GM21528 (cell line): ENCODE measurements around the gene SLC25A27.
"Not testable (repeated sequence)": the region's sequence is repeated elsewhere in the genome, so short reads cannot be mapped to it uniquely, and the experiment has no call there.

Experiments used
- ATAC-seq: cut with Tn5 transposase; IDR thresholded peaks from one replicate; pipeline ENCODE4 v1.9.1; 2021; ENCODE audit warnings: mild to moderate bottlenecking, moderate library complexity; ENCODE audit not compliant: unreplicated experiment, low FRiP score

Gene SLC25A27, protein sequence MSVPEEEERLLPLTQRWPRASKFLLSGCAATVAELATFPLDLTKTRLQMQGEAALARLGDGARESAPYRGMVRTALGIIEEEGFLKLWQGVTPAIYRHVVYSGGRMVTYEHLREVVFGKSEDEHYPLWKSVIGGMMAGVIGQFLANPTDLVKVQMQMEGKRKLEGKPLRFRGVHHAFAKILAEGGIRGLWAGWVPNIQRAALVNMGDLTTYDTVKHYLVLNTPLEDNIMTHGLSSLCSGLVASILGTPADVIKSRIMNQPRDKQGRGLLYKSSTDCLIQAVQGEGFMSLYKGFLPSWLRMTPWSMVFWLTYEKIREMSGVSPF

GRCh38 chr6:46652603-46653438 lies at the start of gene SLC25A27, which contains the start of gene CYP39A1:
Gene SLC25A27, plus strand, starts transcription at chr6:46652975. Its CDS starts 218 bp downstream, at chr6:46653193.
Gene CYP39A1, minus strand, starts transcription at chr6:46652818. Its CDS starts 236 bp downstream, at chr6:46652582.
- peak; percentile 100 for ATAC-seq

GRCh38 chr6:46605091-46605797 lies 47.5 kb upstream of the SLC25A27 start:
- ATAC-seq, result no peak

- ATAC-seq, result no peak
These were observed 46.4 kb upstream of the SLC25A27 start for GRCh38 chr6:46606338-46606737.

DNA sequence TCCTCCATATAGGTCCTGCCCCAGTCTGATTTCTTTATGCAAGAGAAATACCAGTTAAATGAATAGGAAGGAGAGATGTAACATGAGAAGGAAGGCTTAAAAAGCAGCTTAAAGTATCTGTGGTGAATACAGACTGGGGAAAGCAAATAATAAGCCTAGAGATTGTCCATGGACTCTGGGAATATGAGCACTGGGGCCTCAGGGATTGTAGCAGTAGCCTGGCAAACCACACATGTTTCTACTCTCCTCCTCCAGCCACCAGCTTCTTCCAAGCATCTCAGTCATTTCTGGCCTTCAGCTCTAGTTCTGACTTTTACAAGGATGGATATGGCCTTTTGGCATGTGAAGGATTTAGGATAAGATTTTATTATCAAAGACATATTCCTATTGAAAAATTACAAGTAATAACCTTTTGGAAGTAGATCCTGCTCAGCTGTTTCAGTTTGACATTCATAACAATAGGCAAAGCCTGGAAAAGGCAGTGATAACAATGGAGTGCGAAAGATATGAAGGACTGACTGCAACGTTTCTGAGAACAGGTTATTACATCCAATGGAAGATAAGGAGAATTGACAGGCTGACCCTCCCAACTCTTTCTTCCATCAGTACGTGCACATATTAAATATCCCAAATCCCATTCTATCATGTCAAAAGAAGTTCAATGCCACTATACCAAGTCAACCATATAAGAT lies 41.8 kb upstream of the SLC25A27 start:
- no peak for ATAC-seq

DNA sequence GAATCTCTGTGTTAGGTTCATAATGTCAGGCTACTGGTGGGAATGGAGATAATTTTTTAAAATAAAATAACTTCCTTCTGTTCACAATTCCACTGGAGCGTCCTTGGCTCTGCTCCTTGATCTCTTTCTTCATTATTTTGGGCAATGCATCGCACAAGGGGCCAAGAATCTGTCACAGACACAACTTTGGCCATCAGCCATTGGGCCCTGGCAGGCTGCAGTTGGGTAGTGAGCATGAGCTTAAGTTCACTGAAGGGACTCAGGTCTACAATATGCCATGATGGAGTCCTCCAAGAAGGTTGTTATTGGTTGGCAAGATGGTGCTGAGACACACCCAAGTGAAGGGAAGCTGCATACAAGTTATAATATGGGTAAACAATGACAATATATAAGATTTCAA lies 40.1 kb upstream of the SLC25A27 start:
- no peak for ATAC-seq

- ATAC-seq, result no peak
These were observed 34.0 kb upstream of the SLC25A27 start for GRCh38 chr6:46618726-46619125.

DNA sequence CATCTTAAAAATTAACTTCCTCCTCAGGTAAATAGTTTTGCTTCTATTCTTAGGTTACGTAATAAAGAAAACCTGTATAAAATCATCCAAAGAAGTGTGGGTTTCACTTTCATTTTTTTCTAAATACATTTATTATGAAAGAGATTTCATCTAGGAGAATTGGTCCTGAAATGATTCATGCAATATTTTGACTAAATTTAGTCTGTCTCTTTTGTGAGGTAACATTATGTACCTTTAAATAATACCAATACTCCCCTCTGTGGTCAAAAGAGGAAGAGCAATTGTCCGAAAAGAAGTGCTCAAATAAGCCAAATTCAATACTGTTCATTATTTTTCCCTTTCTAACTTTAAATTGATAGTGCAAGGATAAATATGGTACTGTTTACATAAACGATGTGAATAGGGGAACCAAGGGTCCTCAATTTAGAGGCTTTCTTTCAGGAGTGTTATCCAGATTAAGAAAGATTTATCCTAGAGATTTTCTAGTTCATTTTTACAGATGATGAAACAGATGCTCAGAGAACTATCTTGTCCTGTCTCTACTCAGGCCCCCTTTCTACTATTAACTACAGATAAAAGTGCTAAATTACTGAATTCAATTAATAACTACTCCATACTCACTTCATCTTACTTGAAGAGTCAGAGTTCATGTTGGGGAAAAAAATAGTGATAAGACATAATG lies 26.4 kb upstream of the SLC25A27 start:
- no peak for ATAC-seq

- ATAC-seq, result no peak
These were observed 25.8 kb upstream of the SLC25A27 start for GRCh38 chr6:46626976-46627375.

DNA sequence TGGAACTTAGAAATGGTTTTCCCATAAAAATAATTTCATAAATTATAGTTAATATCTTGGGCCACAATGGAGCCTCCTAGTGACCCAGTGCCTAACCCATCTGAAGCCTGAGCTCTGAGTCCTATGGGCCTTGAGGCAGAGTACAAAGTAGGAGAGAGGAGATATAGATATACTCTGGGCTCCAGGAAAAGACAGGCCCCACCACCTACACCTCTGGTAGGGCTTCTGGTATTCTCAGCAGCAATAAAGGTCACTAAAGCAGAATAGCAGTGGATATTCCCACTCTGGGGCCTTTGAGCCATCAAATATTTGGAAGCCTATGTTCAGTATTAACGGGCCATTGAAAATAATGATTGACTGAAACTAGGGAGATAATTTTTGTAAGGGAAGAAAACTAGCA lies 24.3 kb upstream of the SLC25A27 start:
- no peak for ATAC-seq

DNA sequence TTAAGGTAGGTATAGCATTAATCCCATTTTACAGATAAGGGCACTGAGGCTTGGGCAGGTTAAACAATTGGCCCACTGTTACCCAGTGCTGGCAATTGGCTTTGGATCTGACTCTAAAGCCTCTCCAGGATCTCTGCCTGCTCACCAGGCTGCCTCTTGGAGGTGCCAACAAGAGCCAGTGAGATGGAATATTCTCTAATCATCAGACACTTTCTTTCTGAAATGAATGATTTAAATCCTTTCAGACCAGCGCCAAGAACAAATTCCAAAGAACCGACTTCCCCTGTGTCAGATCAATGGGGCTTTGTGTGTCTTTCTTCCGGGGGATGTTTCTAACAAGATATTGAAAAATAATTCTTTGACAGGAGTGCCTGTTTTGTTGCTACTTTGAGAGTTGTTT lies 23.8 kb upstream of the SLC25A27 start:
- no peak for ATAC-seq

DNA sequence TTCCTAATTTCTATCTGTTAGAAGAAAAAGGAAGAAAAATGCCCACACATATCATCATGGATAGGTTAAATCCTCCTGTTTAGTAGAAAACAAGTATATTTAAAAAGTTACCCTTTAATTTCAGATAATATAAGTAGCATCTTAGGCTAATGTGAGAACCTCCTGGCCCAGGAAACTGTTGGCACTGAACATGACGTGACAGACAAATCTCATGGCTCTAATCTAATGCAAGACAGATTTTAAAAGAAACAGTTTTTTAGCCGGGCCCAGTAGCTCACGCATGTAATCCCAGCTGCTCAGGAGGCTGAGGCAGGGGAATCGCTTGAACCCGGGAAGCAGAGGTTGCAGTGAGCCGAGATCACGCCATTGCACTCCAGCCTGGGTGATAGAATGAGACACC lies 23.1 kb upstream of the SLC25A27 start:
- ATAC-seq, result no peak

DNA sequence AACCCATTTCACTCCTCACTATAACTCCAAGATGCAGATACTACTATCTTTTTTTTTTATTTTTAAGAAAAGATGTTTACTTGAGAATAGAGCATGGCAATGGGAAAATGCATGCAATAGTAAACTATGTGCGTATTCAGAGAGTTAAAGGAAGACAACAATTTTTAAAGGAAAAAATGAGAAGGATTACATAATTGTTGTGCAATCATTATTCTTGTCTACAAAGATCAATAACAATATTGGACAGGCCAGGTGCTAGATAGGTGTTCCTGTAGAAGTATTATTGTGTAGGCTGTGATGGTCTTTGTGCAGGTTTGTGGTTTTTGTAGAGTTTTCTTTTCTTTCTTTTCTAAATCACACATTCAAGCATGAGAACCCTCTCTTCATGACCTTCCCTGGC lies 20.7 kb upstream of the SLC25A27 start:
- no peak for ATAC-seq

GRCh38 chr6:46635462-46635861 lies 17.3 kb upstream of the SLC25A27 start:
- no peak for ATAC-seq

DNA sequence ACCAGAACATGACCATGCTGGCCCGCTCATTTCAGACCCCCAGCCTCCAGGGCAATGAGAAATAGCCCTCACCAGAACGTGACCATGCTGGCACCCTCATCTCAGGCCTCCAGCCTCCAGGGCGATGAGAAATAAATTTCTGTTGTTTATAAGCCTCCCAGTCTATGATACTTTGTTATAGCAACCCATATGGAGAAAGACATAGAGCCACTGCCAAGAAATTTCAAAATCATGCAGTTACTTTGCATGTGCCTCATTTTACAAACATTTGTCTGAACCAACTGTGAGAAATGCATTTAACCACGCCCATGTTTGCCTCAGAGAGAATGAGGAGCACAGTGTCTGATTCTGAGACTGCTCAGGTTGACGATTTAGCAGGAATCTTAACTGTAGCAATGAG lies 15.6 kb upstream of the SLC25A27 start:
- no peak for ATAC-seq

- ATAC-seq, result no peak
These were observed 14.8 kb upstream of the SLC25A27 start for GRCh38 chr6:46637933-46638332.

- ATAC-seq, result no peak
These were observed 14.1 kb upstream of the SLC25A27 start for GRCh38 chr6:46638650-46639049.

DNA sequence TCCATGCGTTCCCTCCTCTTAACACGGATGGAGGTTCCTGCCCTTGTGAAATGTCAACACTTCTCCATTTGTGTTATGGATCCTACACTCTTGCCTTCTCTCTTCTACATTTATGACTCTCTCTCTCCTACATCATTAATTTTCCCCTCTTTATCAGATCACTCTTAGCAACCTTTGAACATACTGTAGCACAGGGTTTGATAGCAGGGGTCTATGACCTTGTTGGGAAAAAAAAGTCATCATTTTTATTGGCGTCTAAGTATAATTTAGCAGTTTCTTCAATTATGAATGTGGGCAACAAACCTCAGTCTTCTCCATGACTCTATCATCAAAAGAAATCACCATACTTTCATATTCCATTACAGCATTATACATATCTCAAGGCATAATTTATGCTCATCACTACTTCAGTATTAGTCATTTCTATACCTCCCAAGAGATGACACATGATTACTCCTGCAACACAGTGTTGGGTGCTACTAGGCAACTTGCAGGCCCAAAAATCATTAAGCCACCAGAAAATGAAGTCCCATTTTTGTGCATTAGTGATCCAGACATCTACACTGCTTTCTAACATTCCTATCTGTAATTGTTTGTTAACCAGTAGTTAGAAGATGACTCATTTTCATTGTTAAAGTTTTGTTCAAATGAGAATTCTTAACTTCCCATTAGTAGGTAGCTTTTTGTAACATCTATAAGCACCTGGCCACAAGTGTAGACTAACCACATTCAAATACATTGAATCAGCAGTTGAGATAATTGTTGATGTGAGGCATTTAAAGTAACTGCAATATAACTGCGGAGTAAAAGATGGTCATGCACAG lies 9.6 kb upstream of the SLC25A27 start:
- ATAC-seq, result no peak

DNA sequence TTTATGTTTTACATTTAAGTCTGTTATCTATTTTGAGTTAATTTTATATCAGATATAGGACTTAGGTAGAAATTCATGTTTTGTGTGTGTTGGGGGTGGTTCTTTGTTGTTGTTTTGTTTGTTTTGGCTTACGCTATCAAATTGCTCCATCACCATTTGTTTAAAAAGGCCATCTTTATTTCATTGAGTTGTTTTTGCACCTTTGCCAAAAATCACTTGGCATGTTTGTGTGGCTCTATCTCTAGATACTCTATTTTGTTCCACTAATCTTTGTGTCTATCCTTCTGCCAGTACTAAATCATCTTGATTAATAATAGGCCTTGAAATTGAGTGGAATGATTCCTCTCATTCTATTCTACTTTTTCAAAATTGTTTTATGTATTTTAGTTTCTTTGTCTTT lies 7.5 kb upstream of the SLC25A27 start:
- no peak for ATAC-seq

DNA sequence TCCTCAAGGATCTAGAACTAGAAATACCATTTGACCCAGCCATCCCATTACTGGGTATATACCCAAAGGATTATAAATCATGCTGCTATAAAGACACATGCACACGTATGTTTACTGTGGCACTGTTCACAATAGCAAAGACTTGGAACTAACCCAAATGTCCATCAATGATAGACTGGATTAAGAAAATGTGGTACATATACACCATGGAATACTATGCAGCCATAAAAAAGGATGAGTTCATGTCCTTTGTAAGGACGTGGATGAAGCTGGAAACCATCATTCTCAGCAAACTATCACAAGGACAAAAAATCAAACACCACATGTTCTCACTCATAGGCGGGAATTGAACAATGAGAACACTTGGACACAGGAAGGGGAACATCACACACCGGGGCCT lies 4.7 kb upstream of the SLC25A27 start:
- not testable (repeated sequence) for ATAC-seq
